Measurements from ENCODE around the gene GRIA4.

GRIA4 gene

DNA sequence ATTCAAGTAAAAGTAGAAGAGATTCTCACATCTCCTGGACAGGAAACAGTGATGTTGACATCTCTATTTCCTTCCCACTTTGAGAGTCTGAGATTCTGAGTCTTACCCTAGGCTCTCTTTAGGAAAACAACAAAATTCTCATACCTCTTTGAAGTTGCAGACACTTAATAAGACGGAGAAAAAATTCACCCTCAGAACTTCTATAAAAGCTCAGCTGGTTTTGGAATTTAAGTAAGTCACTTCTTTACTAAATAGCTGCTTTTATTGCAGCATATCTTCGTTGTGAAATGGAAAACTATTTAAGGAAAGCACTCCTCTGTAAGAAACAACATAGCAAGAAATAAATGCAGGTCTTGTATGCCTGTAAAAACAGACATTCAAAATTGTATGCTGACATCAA is 333.0 kb downstream of the GRIA4 start:
- no peaks in the 10 kb centered on the region for H3K79me2 ChIP-seq (ENCODE audit: low read length)
- H3K36me3 ChIP-seq (replicated peaks; ENCODE audit: low read depth, low read length): no peaks in the 10 kb centered on the region
- H3K9ac ChIP-seq (ENCODE audit: low read length): no peak overlapping the region
- no peak overlapping the region for H3K27ac ChIP-seq (ENCODE audit: low read length)
- no peaks in the 10 kb centered on the region for H3K4me1 ChIP-seq (ENCODE audit: low read length)
- H3K9me3 ChIP-seq (ENCODE audit: insufficient read depth, low read length): no peaks in the 10 kb centered on the region
- no peaks in the 10 kb centered on the region for H3K27me3 ChIP-seq (ENCODE audit: low read depth, low read length)
- no peak overlapping the region for H3K4me3 ChIP-seq (ENCODE audit: low read length)
- H4K20me1 ChIP-seq (ENCODE audit: insufficient read depth, low read length): no peaks in the 10 kb centered on the region
- TF ChIP-seq EZH2phosphoT487 (IDR thresholded peaks at IDR 0.05; ENCODE audit: low read depth) (no peak), CTCF (IDR thresholded peaks at IDR 0.05; ENCODE audit: low read depth, low read length) (no peak)
- H2AFZ ChIP-seq (ENCODE audit: low read depth, low read length): no peak overlapping the region
- no peak overlapping the region for H3K4me2 ChIP-seq (ENCODE audit: low read length)

- Histone ChIP-seq H3K4me1 (ENCODE audit: low read length) (no peaks in the 10 kb centered on the region), H4K20me1 (ENCODE audit: insufficient read depth, low read length) (no peaks in the 10 kb centered on the region), H2AFZ (ENCODE audit: low read depth, low read length) (no peak overlapping the region), H3K27ac (ENCODE audit: low read length) (no peak overlapping the region), H3K9me3 (ENCODE audit: insufficient read depth, low read length) (no peaks in the 10 kb centered on the region), H3K79me2 (ENCODE audit: low read length) (no peaks in the 10 kb centered on the region), H3K9ac (ENCODE audit: low read length) (no peak overlapping the region), H3K4me2 (ENCODE audit: low read length) (no peak overlapping the region), H3K27me3 (ENCODE audit: low read depth, low read length) (no peaks in the 10 kb centered on the region), H3K4me3 (ENCODE audit: low read length) (no peak overlapping the region), H3K36me3 (replicated peaks; ENCODE audit: low read depth, low read length) (no peaks in the 10 kb centered on the region)
- TF ChIP-seq EZH2phosphoT487 (IDR thresholded peaks at IDR 0.05; ENCODE audit: low read depth) (no peak), CTCF (IDR thresholded peaks at IDR 0.05; ENCODE audit: low read depth, low read length) (no peak)
These were observed 339.2 kb downstream of the GRIA4 start for GRCh38 chr11:105948918-105949590.

DNA sequence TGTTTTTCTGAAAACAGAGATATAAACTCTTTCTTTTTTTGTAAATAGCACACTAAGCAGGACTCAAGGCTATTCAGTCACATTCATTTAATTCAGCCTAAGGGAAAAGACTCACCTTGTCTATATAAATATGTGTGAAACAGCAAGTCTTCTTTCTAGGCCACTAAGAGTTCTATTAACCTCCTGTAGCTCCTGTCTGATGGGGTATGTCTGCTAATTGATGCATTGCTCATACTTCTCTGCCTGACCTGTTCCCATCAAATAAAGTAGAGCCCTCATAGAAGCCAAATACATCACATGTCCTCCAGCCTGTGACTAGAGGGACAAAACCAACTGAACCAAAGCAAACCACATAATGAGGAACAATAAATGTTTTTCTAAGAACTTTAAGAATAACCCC is 344.0 kb downstream of the GRIA4 start:
- Histone ChIP-seq H3K27ac (ENCODE audit: low read length) (no peak overlapping the region), H3K27me3 (ENCODE audit: low read depth, low read length) (no peaks in the 10 kb centered on the region), H3K36me3 (replicated peaks; ENCODE audit: low read depth, low read length) (no peaks in the 10 kb centered on the region), H2AFZ (ENCODE audit: low read depth, low read length) (no peak overlapping the region), H3K4me1 (ENCODE audit: low read length) (no peaks in the 10 kb centered on the region), H4K20me1 (ENCODE audit: insufficient read depth, low read length) (no peaks in the 10 kb centered on the region), H3K4me3 (ENCODE audit: low read length) (no peak overlapping the region), H3K4me2 (ENCODE audit: low read length) (no peak overlapping the region), H3K9ac (ENCODE audit: low read length) (no peak overlapping the region), H3K79me2 (ENCODE audit: low read length) (no peaks in the 10 kb centered on the region), H3K9me3 (ENCODE audit: insufficient read depth, low read length) (no peaks in the 10 kb centered on the region)
- TF ChIP-seq CTCF (IDR thresholded peaks at IDR 0.05; ENCODE audit: low read depth, low read length) (no peak), EZH2phosphoT487 (IDR thresholded peaks at IDR 0.05; ENCODE audit: low read depth) (no peak)

- Histone ChIP-seq H4K20me1 (ENCODE audit: insufficient read depth, low read length) (no peaks in the 10 kb centered on the region), H3K27me3 (ENCODE audit: low read depth, low read length) (no peaks in the 10 kb centered on the region), H3K9ac (ENCODE audit: low read length) (no peak overlapping the region), H3K36me3 (replicated peaks; ENCODE audit: low read depth, low read length) (no peaks in the 10 kb centered on the region), H3K79me2 (ENCODE audit: low read length) (no peaks in the 10 kb centered on the region), H3K9me3 (ENCODE audit: insufficient read depth, low read length) (no peaks in the 10 kb centered on the region), H3K27ac (ENCODE audit: low read length) (no peak overlapping the region), H2AFZ (ENCODE audit: low read depth, low read length) (no peak overlapping the region), H3K4me3 (ENCODE audit: low read length) (no peak overlapping the region), H3K4me2 (ENCODE audit: low read length) (no peak overlapping the region), H3K4me1 (ENCODE audit: low read length) (no peaks in the 10 kb centered on the region)
- TF ChIP-seq EZH2phosphoT487 (IDR thresholded peaks at IDR 0.05; ENCODE audit: low read depth) (no peak), CTCF (IDR thresholded peaks at IDR 0.05; ENCODE audit: low read depth, low read length) (no peak)
These were observed 350.7 kb downstream of the GRIA4 start for GRCh38 chr11:105960252-105961245.
